Measurements from ENCODE around the gene GSTA2.

GRCh38 chr6:52788478-52788877 is 25.2 kb upstream of the GSTA2 start:
- no peak for TF ChIP-seq CTCF (IDR thresholded peaks at IDR 0.05; ENCODE audit: low read length)
- TF ChIP-seq EZH2 (IDR thresholded peaks at IDR 0.05; ENCODE audit: borderline replicate concordance, low read length): no peak
